NCI-H1417 treated with DMSO at 0.1 percent for 48 hours (cell line): ENCODE data around the gene CSNK1G2.

Experiments used
- DNase-seq: peaks from one replicate; lab custom pipeline; 2025; lab: John Stamatoyannopoulos, UW

The CSNK1G2 gene

DNA sequence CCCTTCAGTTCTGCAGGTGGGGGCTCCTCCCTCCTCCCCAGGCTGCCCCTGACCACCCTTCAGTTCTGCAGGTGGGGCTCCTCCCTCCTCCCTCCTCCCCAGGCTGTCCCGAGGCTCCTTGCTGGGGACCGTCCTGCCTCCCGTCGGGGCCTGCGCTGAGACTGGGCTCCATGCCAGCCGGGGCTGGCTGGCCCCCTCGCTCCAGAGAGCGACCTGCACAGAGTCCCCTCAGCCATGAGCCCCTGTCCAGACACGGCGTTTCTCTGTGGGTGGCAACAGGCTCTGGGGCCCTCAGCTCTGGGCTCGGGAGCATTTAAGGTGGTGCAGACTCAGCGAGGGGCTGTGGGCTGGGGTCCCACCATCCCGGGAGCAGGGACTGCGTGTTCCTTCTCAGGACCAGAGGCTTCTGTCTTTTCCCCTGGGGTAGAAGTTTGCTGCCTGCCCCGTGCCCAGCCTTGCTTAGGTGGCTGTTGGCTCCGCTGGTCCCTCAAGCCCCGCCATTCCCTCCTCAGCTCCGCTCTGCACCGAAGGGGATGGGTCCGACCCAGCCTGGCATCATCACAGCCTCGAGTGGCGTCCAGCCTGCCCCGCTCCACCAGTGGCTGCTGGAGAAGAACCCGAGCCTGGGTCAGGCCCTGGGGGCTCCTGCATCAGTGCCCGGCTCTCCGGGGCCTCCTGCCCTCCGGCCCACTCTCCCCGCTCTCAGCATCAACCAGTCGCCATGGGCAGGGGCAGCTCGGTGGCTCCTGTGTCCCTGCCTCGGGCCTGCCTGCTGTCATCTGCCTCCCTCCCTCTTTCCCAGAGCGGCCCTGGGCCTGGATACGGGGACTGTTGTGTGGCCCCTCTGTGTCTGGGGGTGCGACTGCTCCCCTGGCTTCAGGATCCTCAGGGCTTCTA, 27.6 kb downstream of the CSNK1G2 start:
- DNase-seq: no peak

DNA sequence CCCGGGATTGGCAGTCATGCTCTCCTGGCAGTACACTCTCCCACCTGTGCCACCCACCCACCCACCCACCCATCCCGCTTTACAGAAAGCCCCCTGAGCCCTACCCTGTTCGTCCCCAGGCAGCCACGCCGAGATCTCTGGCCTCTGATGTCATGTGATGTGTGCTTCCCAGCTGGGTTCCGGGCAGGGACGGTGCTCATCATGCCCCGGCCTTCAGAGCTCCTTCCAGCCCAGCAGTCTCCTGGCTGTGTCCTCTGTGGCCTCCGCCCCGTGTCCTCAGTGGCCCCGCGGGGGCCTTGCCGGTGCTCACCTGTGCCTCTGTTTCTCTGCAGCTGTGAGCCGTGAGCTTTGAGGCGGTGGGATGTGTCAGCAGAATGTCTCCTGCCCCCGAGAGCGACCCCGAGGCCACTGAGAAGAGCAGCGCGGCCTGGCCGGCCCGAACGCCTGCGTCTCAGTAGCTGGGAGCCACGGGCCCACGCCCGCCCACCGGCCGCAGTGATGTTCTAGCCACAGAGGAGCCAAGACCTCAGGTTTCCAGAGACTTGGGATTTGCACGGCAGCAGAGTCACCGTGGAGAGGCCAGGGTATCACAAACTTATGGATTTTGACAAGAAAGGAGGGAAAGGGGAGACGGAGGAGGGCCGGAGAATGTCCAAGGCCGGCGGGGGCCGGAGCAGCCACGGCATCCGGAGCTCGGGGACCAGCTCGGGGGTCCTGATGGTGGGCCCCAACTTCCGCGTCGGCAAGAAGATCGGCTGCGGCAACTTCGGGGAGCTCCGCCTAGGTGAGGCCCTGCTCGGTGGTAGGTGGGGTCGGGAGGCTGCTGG, 28.4 kb downstream of the CSNK1G2 start:
- no peak for DNase-seq

DNA sequence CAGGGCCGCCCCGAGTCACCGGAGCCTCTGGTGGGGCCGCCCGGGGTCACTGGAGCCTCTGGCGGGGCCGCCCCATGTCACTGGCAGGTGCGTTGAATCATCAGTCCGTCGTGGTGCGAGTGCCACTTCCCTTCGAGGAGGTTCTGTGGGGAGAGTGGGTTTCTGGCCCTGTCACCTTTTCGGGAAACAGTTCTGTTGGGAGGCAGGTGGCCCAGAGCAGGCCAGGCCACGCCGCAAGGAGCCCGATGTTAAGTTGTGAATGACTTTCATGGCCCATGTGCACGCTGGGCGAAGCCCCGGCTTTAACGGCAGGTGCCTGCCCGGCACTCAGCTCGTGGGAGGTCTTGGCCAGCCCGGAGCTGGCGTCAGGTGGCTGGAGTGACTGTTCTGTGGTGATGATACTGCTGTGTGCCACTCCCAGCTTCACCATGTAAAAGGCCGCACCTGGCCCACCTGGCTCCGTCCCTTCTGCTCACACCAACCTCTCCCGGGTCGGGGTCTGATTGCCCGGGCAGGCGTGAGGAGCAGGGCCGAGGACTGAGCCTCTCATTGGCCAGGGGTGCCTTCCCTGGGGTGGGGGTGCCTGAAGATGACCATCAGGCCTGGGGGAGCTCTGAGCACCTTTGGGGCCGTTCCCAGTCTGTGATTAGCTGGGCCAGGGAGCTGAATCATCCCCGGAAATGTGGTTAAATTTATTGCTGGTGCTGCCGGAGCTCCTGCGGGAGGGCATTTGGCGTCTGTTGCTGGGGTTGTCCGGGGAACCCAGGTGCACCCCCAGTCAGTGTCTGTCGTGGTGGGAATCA, 29.2 kb downstream of the CSNK1G2 start:
- no peak for DNase-seq

DNA sequence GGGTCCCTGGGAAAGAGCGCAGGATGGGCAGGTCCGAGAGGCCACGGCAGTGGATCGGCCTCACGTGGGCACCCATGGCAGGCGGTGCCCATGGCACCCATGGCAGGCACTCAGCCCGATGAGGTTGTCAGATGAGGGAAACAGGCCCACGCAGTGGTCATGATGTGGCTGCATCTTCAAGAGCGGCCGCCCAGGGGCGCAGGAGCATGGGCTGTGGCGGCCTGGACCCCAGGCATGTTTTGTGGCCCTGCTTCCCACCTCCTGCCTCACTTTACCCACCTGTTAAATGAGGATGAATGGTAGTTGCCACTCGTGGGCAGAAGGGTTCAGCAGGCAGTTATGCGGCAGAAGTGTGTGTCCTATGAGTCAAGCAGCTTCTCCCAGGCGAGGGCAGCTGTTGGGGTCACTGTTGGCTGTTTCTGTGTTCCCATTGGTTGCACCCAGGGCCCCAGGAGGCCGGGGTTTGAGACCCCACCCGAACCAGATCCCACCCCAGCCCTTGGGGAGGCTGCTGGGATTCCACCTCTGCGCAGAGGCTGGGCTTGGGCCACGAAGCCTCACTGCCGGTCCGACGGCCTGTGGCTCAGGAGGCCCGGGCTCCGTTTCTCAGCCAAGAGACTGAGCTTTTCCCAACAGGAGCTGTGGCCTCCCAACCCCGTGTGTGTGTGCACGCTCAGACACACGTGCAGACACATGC, 30.0 kb downstream of the CSNK1G2 start:
- no peak for DNase-seq

DNA sequence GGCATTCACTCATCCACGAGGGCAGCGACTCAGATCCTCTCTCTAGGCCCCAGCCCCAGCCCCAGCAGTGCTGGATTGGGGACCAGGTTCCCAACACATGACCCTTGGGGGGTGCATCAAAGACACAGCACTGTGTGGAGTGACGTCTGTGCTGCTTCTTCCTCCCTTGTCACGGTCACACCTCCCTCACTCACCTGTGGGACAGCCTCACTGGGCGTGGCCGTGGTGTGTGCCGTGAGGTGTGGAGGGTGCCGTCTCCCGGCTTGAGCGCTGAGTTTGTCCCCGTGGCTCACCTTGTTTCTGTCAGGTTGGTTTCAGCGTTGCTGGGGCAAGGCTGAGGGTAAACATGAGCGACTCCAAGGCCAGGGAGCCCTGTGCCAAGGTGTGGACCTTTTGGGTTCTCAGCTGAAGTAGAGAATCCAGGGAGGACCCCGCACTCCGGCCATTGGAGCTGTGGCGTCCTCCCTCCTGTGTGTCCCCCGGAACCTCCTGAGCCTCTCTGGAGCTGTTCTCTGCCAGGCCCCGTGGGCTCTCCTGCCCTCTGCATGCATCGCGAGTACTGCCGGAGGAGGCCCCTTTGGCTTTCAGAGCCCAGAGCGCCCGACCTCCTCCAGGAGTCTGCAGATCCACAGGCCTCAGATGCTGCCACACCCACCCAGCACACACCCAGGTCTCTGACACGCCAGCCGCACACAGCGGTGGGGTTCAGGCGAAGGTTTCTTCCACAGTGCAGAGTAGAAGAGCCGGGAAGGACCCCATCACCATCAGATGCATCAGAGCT, 33.6 kb downstream of the CSNK1G2 start:
- no peak for DNase-seq

DNA sequence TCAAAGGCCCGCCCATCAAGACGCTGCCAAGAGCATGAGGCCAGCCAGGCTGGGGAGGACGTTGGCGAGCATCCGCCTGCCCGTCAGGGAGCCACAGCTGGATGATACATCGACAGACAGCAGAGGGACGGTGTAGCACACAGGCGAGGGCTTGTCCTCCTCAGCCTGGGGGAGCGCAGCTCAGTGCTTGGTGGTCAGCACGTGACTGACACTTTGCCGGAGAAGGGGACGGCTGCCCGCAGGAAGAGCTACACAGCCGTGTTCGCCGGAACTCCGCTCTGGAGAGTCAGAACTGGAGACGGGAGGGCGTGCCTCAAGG, 34.1 kb downstream of the CSNK1G2 start:
- DNase-seq: no peak

DNA sequence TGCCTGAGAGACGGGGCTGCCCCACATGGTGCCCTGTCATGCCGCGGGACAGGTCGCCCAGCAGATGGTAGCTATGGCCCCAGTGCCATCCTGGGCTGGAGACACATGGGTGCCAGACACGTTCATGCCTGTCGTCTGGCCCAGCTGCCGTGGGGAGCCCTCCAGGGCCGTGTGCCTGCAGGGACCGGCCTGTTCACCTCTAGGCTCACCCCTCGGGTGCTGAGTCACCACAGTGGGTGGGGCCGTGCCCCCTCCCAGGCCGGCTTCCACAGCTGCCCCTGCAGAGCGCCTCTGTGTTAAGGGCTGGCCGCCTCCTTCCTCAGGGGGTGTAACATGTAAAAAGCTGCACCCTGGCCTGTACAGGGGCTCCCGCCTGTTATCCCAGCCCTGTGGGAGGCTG, 36.1 kb downstream of the CSNK1G2 start:
- no peak for DNase-seq

DNA sequence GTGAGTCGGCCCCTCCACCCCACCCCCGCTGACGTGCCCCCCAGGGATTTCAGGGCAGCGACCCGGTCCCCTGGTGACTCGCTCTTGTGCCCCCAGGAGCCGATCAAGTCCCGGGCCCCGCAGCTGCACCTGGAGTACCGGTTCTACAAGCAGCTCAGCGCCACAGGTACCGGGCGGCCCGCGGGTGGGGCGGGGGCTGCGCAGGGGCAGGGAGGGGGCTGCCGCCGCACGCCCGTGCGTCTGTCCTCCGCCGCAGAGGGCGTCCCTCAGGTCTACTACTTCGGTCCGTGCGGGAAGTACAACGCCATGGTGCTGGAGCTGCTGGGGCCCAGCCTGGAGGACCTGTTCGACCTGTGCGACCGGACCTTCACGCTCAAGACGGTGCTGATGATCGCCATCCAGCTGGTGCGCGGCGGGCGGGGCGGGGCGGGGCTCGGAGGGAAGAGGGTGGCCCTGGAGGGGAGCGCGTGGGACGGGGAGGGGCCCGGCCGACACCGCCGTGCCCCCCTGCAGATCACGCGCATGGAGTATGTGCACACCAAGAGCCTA, 37.4 kb downstream of the CSNK1G2 start:
- no peak for DNase-seq

DNA sequence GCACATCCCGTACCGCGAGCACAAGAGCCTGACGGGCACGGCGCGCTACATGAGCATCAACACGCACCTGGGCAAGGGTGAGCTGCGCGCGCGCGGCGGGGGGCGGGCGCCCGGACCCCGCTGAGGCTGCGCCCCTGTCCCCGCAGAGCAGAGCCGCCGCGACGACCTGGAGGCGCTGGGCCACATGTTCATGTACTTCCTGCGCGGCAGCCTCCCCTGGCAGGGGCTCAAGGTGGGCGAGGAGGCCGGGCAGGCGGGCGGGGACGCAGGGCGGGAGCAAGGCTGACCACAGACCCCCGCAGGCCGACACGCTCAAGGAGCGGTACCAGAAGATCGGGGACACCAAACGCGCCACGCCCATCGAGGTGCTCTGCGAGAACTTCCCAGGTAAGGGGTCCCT, 38.0 kb downstream of the CSNK1G2 start:
- no peak for DNase-seq

DNA sequence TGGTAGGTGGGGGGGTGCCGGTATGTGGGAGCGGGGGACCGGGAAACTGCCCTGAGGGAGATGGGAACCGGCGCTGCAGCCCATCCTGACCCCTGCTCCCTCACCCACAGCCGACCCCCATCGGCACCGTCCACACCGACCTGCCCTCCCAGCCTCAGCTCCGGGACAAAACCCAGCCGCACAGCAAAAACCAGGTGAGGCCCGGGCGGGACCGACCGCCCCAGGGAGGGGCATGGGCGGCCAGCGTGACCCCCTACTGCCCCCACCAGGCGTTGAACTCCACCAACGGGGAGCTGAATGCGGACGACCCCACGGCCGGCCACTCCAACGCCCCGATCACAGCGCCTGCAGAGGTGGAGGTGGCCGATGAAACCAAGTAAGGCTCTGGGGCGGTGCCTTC, 38.7 kb downstream of the CSNK1G2 start:
- no peak for DNase-seq

DNA sequence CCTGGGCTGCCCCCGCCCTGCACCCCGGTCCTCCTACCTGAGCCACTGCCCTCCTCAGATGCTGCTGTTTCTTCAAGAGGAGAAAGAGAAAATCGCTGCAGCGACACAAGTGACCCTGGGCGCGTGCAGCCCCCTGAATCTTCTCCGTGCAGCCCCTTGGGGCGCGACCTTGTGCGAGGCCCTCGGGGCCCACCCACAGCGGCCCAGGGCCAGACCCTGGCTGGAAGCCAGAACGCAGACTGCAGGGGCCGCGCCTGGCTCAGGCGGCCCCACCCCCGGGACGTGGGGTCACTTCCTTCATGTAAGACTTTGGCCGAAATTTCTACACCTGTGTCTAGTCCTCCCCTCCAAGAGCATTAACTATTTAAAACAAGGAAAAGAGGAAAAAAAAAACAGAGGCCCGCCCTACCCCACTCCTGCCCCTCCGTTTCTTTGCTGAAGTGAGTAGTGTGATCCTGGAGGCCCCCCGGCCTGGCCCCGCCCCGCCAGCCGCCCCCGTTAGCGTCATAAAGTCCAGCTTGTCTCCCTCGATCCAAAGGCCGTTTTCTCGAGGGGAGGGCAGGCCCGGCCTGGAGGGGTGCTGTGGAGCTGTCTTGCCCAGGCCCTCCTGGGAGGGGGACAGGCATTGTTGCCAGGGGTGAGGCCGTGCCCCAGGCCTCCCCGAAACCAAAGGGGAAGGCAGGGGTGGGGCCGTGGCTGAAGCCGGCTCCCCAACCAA, 39.3 kb downstream of the CSNK1G2 start:
- no peak for DNase-seq

DNA sequence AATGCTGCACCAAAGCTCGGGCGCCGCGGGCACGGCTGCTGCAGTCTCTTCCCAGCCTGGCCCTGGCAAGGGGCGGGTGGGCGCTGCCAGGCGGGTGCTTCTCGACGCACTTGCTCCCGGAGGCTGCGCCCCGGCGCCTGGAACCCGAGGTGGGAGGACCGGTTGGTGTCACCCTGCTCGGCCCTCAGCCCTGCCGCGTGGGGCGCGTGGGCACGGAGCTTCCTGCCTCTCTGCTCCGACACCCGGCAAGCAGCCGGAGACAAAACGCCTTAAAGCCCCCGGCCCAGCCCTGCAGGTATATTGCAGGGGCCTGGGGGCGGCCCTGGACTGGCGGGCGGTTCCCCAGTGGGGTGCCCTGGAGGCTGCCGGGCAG, 39.8 kb downstream of the CSNK1G2 start:
- DNase-seq: no peak

DNA sequence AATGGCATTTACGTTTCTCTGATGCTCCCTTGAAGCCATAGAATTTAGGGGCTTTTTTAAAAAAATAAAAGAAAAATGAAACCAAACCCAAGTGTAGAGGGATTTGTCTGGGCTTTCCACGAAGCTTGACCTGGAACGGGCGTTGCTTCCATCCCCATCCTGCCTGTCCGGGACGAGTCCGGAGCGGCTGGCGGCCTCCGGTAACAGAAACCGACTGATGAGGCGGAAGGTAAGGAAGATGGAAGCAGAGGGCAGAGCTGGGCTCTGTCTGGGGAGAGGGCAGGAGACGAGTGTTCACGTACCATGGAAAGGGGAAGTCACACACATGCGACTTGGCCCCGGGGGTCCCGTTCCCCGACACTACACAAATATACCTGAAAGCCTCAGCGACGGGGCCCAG, 40.3 kb downstream of the CSNK1G2 start:
- no peak for DNase-seq

DNA sequence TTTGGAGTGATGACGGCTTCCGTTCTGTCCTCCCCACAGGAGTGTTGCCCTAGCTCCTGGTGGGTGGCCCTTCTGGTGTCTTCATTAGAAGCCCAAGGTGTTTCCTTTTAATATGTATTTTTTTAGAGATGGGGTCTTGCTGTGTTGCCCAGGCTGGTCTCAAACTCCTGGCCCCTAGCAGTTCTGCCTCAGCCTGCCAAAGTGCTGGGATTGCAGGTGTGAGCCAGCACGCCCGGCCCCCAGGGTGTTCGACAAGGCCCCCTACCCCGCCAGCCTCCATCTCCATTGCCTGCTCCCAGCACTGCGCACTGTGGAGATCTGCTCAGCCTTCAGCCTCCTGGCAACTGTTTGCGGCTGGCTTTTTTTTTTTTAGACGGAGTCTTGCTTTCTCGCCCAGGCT, 43.4 kb downstream of the CSNK1G2 start:
- DNase-seq: no peak

DNA sequence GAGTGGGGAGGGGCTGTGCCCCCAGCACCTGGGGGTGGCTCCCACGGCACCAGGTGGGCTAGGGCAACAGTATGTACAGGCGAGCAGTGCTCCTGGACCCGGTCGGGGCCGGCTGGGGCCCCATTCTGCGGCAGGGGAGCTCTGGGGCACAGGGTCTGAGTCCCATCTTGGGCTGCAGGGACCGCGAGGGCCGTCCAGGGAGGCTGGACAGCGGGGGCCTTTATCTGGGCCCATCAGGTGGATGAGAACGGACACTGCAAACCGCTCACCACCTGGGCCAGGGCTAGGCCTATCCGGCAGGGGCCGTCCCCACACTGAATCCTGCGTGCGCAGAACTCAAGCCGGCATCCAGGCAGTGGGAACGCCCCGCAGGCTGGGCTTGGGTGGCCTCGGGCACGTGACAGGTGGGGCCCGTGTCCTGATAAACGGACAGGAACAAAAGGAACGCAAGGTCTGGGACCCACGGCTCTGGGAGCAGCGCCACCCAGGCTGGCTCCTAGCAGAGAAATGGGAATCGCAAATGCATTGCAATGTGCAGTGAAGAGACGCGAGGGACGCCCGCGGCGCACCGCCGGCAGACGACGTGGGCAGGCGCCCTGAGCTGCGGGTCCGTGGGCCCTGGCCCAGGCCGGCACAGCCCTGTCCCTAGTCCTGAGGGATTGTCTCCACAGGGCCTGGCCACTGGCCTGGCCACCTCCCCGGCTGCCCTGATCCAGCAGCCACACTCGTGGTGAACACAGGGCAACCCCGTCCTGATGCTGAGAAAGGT, 44.8 kb downstream of the CSNK1G2 start:
- no peak for DNase-seq

DNA sequence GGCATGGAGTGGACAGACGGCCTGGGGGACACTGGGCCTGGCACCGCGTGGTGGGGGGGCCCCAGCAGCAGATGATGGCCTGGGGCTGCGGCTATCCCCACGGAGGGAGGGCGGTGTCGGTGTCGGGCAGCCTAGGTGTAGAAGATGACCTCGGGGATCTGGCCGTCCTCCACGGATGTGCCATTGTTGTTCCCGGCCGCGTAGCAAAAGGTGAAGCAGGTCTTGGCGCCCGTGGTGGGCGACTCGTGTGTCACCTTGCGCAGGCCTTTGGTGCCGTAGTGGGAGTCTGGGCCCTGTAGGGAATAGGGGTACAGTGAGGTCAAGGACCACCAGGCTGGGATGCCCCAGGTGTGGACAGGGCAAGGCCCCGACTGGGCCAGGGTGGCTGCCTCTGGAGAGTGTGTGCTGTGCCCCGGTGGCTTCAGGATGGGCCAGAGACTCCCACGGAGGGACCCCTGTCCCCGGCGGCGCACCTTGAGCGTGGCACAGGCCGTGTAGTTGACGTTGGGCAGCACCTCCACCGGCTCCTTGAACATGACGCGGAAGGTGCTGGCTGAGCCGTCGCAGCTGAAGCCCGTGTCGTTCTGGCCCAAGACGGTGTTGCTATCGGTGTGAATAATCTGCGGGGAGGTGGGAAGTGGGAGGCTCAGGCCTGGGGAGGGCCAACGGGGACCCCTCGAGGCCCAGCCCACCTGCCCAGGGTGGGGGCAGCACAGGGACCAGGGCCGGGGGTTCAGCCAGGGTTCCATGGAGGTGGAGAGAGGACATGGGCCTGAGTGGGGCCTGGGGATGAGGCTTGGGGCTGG, 45.6 kb downstream of the CSNK1G2 start:
- DNase-seq: no peak

DNA sequence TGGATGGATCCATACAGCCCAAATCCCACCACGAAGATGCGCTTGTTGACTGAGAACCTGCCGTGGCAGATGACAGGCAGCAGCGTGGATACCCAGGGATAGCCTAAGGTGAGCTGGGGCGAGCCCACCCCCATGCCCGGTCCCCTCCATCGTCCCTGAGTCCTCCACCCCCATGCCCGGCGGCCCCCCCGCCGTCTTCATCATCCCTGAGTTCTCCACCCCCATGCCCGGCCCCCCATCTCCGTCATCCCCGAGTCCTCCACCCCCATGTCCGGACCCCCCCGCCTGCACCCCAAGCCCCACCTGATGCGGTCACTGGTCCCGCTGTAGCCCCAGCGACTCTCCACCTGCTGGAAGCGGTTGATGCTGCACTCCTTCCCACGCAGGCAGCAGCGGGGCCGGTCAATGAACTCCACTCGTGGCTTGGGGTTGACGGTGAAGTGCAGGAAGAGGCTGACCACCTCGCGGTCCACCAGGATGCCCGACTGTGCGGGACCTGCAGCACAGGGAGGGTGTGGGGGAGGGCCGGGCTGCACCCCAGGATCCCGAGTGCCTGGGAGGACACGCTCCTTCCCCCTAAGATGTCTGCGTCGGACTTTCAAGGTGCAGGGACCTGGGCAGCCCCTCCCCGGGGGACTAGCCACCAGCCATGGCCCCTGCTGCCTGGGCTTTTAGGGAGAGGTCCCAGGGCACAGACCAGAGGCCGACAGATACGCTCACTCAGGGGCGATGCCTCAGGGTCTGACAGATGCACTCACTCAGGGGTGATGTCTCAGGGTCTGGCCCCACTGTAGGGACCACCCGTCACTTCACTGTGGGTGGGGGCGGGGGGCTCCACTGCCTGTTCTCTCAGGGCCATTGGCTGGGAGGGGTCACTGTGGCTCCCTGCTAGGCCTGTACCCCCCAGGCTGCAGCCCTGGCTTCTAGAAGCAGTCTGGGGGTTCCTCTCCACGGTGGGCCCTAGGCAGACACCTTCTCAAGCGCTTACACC, 46.5 kb downstream of the CSNK1G2 start:
- no peak for DNase-seq
